GM19452 (cell line): ENCODE measurements around the gene RBBP9.
"Not testable (repeated sequence)": the region's sequence is repeated elsewhere in the genome, so short reads cannot be mapped to it uniquely, and the experiment has no call there.

Source experiments
- ATAC-seq: cut with Tn5 transposase; IDR thresholded peaks from one replicate; pipeline ENCODE4 v1.9.1; 2021; ENCODE audit not compliant: unreplicated experiment

The RBBP9 gene

GRCh38 chr20:18506744-18507143, 9.7 kb upstream of the RBBP9 start:
- no peak for ATAC-seq

GRCh38 chr20:18504479-18505060, 7.5 kb upstream of the RBBP9 start:
- ATAC-seq, result no peak

GRCh38 chr20:18501672-18502071, 4.6 kb upstream of the RBBP9 start:
- not testable (repeated sequence) for ATAC-seq

GRCh38 chr20:18497603-18498002, 578 bp upstream of the RBBP9 start:
- ATAC-seq, result no peak

GRCh38 chr20:18496042-18496441, 983 bp downstream of the RBBP9 start:
- ATAC-seq, result no peak

GRCh38 chr20:18488301-18488700, 8.7 kb downstream of the RBBP9 start:
- ATAC-seq, result no peak

- no peak for ATAC-seq
Observed at GRCh38 chr20:18481596-18481995, 15.4 kb downstream of the RBBP9 start.

GRCh38 chr20:18477821-18478220, 19.2 kb downstream of the RBBP9 start:
- ATAC-seq, result no peak

GRCh38 chr20:18477218-18477617, 19.8 kb downstream of the RBBP9 start:
- no peak for ATAC-seq

GRCh38 chr20:18466894-18467730, 29.9 kb downstream of the RBBP9 start, which contains the start of the genes DZANK1 and POLR3F:
TSS of gene DZANK1 (minus strand) at chr20:18467030. CDS start at chr20:18465358, 1,672 bp downstream.
TSS of gene POLR3F (plus strand) at chr20:18467390. CDS start at chr20:18467507, 117 bp downstream.
- ATAC-seq, result peak; percentile 96

- ATAC-seq, result peak; percentile 10
Observed at GRCh38 chr20:18466574-18466893, 30.5 kb downstream of the RBBP9 start.

GRCh38 chr20:18465536-18466200, 31.4 kb downstream of the RBBP9 start:
- ATAC-seq, result peak; percentile 39

- no peak for ATAC-seq
Observed at GRCh38 chr20:18456600-18456999, 40.4 kb downstream of the RBBP9 start.

GRCh38 chr20:18443886-18444285, 53.1 kb downstream of the RBBP9 start:
- no peak for ATAC-seq

- ATAC-seq, result no peak
Observed at GRCh38 chr20:18440403-18440802, 56.6 kb downstream of the RBBP9 start.

GRCh38 chr20:18436847-18437246, 60.2 kb downstream of the RBBP9 start:
- no peak for ATAC-seq
